Activated CD4-positive, alpha-beta T cell treated with anti-CD3 and anti-CD28 coated beads for 1 hour (primary cell): ENCODE data around the gene PNPLA7.
"Not testable (repeated sequence)": the region's sequence is repeated elsewhere in the genome, so short reads cannot be mapped to it uniquely, and the experiment has no call there.

Source experiments
- DNase-seq: peaks from one replicate; pipeline ENCODE4 v3.0.0-alpha.2; 2020

PNPLA7 gene

DNA sequence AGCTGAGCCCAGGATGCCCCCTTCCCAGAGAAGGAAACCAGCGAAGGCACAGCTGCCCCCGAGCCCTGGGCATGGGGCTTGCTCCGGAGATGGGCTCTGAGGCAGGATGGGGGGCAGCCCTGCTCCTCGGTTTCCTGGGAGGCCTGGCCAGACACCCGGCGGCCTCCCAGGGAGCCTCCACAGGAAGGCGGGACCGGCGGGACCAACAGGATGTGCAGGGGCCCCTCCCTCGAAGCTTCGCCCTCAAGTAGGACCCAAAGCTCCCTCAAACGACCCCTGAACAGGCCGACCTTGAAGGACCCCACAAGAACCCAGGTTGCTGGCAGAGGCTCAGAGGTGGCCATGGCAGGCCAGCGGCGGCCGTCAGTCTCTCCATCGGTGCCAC lies 138.9 kb downstream of the PNPLA7 start:
- DNase-seq = no peak

DNA sequence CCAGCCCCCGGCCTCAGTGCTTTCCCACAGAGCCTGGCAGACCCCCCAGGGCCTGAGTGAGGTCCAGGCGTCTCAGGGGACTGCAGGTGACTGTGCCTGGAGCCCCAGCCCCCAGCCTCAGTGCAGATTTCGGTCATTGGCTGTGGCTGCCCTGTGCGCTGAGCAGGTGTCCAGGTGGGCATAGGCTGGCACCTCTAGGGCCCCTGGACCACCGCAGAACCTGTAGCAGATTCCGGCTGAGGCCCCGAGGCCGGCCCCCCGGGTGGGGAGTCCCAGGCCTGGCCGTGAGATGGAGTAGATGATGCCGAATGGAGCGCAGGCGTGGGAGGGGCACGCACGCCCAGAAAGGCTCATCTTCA lies 139.3 kb downstream of the PNPLA7 start:
- no peak for DNase-seq

DNA sequence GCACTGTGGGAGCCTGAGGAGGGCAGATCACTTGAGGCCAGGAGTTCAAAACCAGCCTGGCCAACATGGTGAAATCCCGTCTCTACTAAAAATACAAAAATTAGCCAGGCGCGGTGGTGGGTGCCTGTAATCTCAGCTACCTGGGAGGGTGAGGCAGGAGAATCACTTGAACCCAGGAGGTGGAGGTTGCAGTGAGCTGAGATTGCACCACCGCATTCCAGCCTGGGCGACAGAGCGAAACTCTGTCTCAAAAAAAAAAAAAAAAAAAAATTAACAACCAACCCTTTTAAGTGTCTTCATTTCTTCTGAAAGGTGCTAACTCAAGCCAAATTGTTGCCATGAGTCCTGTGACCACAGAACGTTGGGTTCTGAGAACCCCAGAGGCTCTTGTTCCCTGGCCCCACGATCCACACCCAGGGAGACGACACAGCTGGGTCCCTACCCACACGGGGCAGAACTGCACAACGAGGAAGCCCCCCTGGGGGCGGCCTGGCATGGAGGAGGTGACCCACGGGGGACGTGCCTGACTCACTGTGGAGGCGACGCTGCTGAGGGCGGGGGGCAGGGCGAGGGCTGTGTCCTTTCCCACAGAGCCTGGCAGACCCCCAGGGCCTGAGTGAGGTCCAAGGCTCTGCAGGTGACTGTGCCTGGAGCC lies 139.8 kb downstream of the PNPLA7 start:
- DNase-seq = not testable (repeated sequence)
